Suppressor macrophage treated with lipopolysaccharide for 1 hour (primary cell): ENCODE measurements around the gene DYRK1B.

Experiments
- DNase-seq, 3 donors: peaks; one replicate each; pipeline ENCODE4 v3.0.0-alpha.2; 2020 to 2022

The DYRK1B gene

DNA sequence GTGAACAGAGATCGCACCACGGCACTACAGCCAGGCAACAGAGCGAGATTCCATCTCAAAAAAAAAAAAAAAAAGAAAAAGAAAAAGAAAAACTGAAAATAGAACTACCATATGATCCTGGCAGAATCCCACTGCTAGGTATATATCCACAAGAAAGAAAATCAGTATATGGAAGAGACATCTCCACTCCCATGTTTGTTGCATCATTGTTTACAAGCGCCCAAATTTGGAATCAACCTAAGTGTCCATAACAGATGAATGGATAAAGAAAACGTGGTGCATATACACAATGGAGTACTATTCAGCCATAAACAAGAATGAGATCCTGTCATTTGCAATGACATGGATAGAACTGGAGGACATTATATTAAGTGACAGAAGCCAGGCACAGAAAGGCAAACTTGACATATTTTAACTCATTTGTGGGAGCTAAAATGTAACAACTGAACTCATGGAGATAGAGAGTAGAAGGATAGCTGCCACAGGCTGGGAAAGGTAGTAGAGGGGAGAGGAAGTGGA is 26.1 kb downstream of the DYRK1B start:
- no peak for DNase-seq

DNA sequence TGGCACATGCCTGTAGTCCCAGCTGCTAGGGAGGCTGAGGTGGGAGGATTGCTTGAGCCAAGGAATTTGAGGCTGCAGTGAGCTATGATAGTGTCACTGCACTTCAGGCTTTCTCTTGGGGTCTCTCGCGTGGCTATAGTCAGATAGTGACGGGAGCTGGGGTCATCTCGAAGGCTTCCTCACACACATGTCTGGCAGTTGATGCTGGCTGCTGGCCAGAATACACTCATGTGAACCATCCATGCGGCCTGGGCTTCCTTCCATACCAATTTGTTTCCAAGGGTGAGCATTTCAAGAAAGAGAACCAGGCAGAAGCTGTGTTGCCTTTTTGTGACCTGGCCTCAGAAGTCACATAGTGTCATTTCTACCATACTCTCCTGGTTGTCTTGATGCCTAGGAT is 28.9 kb downstream of the DYRK1B start:
- no peak for DNase-seq

DNA sequence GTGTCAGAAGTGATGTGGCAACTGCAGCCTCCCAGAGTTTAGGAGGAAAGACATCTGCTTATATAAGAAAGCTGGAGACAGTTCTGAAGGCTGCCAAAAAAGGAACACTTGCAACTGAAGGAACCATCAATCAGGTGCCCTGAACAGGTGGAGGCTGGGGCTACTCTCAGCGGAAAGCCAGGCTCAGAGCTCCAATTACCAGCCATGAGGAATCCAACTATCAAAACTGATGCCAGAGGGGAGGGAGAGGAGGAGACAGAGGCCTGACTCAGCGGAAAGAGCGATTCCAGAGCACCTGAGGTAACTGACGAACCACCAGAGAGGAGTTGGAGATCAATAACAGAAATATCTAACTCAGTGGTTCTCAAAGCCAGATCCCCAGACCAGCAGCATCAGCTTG is 31.0 kb downstream of the DYRK1B start:
- DNase-seq, result no peak

DNA sequence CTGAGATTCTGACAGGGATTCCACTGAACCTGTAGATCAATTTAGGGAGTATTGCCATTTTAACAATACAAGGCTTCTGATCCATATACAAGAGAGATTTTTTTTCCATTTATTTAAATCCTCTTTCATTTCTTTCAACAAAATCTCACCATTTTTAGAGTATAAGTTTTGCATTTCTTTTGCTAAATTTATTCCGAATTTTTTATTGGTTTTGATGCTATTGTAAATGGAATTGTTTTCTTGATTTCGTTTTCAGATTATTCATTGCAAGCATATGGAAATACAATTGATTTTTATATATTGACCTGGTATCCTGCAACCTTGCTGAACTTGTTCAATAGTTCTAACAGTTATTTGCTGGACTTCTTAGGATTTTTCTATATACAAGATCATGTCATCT is 36.9 kb downstream of the DYRK1B start:
- DNase-seq, result no peak

- no peak for DNase-seq
Observed at GRCh38 chr19:39796000-39796498, 37.9 kb downstream of the DYRK1B start.

GRCh38 chr19:39795001-39795400 is 39.0 kb downstream of the DYRK1B start:
- DNase-seq, result no peak

DNA sequence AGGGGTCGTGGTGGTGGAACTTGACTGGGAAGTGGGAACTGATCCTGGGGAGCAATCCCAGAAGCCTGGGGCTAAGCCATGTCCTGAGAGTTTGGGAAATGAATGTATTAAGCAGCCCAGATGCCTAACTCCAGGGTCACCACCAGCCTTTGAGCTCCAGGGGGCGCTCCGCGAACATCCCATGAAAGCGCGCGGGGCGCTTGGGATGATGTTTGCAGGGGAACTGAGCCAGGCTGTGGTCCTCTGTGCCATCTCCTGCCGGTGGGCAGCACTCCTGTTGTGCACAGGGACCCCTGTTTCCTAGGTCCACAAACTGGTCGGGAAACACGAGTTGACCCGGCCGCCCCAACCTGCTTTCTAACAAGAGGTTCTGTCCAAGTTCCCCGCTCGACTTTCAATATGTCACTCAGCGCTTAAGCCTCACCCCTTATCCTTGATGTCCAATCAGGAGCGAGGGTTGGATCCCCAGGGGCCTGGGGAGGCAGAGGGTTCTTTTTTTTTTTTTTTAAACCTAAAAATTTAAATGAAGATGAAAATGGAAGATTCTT is 40.9 kb downstream of the DYRK1B start:
- peak; percentile 77 to 91 (median 86) for DNase-seq

DNA sequence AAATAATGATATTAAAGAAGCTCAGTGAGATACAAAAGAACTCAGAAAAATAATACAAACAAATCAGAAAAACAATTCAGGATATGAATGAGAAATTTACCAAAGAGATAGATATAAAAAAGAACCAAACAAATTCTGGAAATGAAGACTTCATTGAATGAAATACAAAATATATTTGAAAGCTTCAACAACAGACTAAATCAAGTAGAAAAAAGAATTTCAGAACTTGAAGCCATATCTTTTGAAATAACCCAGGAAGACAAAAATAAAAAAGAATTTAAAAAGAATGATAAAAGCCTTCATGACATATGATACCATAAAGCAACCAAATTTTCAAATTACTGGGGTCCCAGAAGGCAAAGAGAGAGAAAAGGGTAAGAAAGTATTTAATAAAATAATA is 45.7 kb downstream of the DYRK1B start:
- no peak for DNase-seq

- no peak for DNase-seq
Observed at GRCh38 chr19:39780894-39781293, 53.1 kb downstream of the DYRK1B start.

DNA sequence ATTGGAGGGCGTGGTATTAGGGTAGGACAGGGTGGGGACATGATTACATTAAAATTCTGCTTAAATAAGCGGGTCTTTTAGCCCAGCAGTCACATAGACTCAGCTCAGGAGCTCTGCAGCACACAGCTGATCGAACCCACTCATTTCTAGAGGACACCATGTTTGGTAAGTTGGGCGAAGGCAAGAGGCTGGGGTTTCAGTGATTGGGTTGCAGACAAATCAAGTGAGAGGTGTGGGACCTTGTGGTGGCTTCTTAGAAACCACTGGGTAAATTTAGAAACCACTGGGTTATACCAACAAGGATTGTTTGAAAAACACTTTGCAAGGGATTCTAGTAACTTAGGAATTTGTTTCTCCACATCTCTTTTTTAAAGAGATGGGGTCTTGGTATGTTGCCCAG is 55.2 kb downstream of the DYRK1B start, which contains the start of gene LEUTX:
Gene LEUTX, plus strand, starts transcription at position 92 of the 400 bp plus-strand sequence. Its CDS starts 67 bp downstream, at position 159.
- no peak for DNase-seq
